ENCODE measurements around the gene OR4D9. TPM values are rescaled to one million over a fixed set of nuclear protein-coding genes. Genes with fewer than 3 reads are reported as not detected.

Gene OR4D9
- total RNA-seq = not detected in 2 replicates
- not detected for total RNA-seq (2013)
- not detected in 2 replicates for polyA plus RNA-seq
- not detected in 2 replicates for polyA minus RNA-seq

- ChIA-PET CTCF (no interaction called here), POLR2A (no interaction called here)
- peaks cover 2% of the 10 kb centered on the region for H3K4me1 Mint-ChIP-seq
- no peak within 1 kb of the TSS for H3K4me3 Mint-ChIP-seq
- Histone ChIP-seq H3K27ac (ENCODE audit: low read length in 2 of 2) (no peak within 1 kb of the TSS), H3K27me3 (replicated peaks in 1 of 4; ENCODE audit: control extremely low read depth in 1 of 4, control insufficient read depth in 3 of 4, insufficient read depth in 4 of 4, low read length in 3 of 4) (peaks cover 0 to 5% (median 0%) of the 10 kb centered on the region in 4 experiments), H3K9ac (ENCODE audit: low read length) (no peak within 1 kb of the TSS), H3K9me3 (ENCODE audit: control extremely low read depth in 1 of 3, control insufficient read depth in 2 of 3, insufficient read depth in 1 of 3, low read length in 2 of 3) (peaks cover 0 to 3% (median 0%) of the 10 kb centered on the region in 3 donors), H3K36me3 (replicated peaks in 1 of 2; ENCODE audit: control extremely low read depth in 1 of 2, control insufficient read depth in 1 of 2, extremely low read depth in 1 of 2, insufficient read depth in 2 of 2, low read length in 1 of 2) (no peaks in the 10 kb centered on the region), H2AFZ (ENCODE audit: insufficient read depth, low read depth, low read length, poor library complexity, severe bottlenecking) (no peak within 1 kb of the TSS), H4K20me1 (ENCODE audit: control insufficient read depth, insufficient read depth, low read length, poor library complexity, severe bottlenecking) (no peaks in the 10 kb centered on the region), H3K4me2 (replicated peaks; ENCODE audit: low read depth, low read length, poor library complexity, severe bottlenecking) (peak within 1 kb of the TSS; percentile 22), H3K4me1 (ENCODE audit: control insufficient read depth in 2 of 2, insufficient read depth in 2 of 2, low read length in 2 of 2) (peaks cover 3 to 5% of the 10 kb centered on the region in 2 donors), H3K79me2 (ENCODE audit: control insufficient read depth, insufficient read depth, low read length) (no peaks in the 10 kb centered on the region), H3K4me3 (ENCODE audit: control extremely low read depth in 1 of 5, extremely low read depth in 1 of 5, insufficient read depth in 1 of 5, low read depth in 2 of 5, low read length in 4 of 5) (no peak within 1 kb of the TSS)
- no peaks in the 10 kb centered on the region for H3K9me3 Mint-ChIP-seq (ENCODE audit: insufficient read depth)
- H3K27ac Mint-ChIP-seq = no peak within 1 kb of the TSS
- 0% methylated on average over 1 of the region's 2 CpGs for WGBS (ENCODE audit: insufficient coverage)
- TF ChIP-seq EZH2 (IDR thresholded peaks at IDR 0.05; ENCODE audit: borderline replicate concordance, insufficient read depth, low read depth, low read length, poor library complexity, severe bottlenecking) (no peak), CTCF (IDR thresholded peaks at IDR 0.05) (no peak)
- DNase-seq (no peak), ATAC-seq (ENCODE audit: low read depth) (no peak)
- intact Hi-C loops (cut with micrococcal nuclease) = no loop called here
- peaks cover 14% of the 10 kb centered on the region for H3K27me3 Mint-ChIP-seq
These were observed at the start of gene OR4D9 for GRCh38 chr11:59510941-59511589. OR4D9 (plus strand) TSS chr11:59511539; CDS start chr11:59514913, 3,374 bp downstream.

GRCh38 chr11:59463190-59463641 is 48.1 kb upstream of the OR4D9 start:
- H3K27ac ChIP-seq (ENCODE audit: low read length in 2 of 2) = no peak overlapping the region
- H3K9ac ChIP-seq (ENCODE audit: low read length) = no peak overlapping the region
- H3K9me3 Mint-ChIP-seq (ENCODE audit: insufficient read depth) = no peaks in the 10 kb centered on the region
- H3K9me3 ChIP-seq (ENCODE audit: control extremely low read depth in 1 of 3, control insufficient read depth in 2 of 3, insufficient read depth in 1 of 3, low read length in 2 of 3) = no peaks in the 10 kb centered on the region
- H3K4me1 ChIP-seq (ENCODE audit: control insufficient read depth in 2 of 2, insufficient read depth in 2 of 2, low read length in 2 of 2) = no peaks in the 10 kb centered on the region
- H4K20me1 ChIP-seq (ENCODE audit: control insufficient read depth, insufficient read depth, low read length, poor library complexity, severe bottlenecking) = no peaks in the 10 kb centered on the region
- no peak for ATAC-seq (ENCODE audit: low read depth)
- DNase-seq = no peak
- 85% methylated on average over 4 of the region's 5 CpGs for WGBS (ENCODE audit: insufficient coverage)
- H2AFZ ChIP-seq (ENCODE audit: insufficient read depth, low read depth, low read length, poor library complexity, severe bottlenecking) = no peak overlapping the region
- peaks cover 0 to 4% (median 0%) of the 10 kb centered on the region in 4 experiments for H3K27me3 ChIP-seq (replicated peaks in 1 of 4; ENCODE audit: control extremely low read depth in 1 of 4, control insufficient read depth in 3 of 4, insufficient read depth in 4 of 4, low read length in 3 of 4)
- no peak overlapping the region for H3K4me3 ChIP-seq (ENCODE audit: control extremely low read depth in 1 of 5, extremely low read depth in 1 of 5, insufficient read depth in 1 of 5, low read depth in 2 of 5, low read length in 4 of 5)
- POLR2A ChIA-PET = no interaction called here
- CTCF ChIA-PET = no interaction called here
- no peak overlapping the region for H3K4me3 Mint-ChIP-seq
- no peaks in the 10 kb centered on the region for H3K36me3 ChIP-seq (replicated peaks in 1 of 2; ENCODE audit: control extremely low read depth in 1 of 2, control insufficient read depth in 1 of 2, extremely low read depth in 1 of 2, insufficient read depth in 2 of 2, low read length in 1 of 2)
- H3K4me1 Mint-ChIP-seq = no peaks in the 10 kb centered on the region
- no peaks in the 10 kb centered on the region for H3K79me2 ChIP-seq (ENCODE audit: control insufficient read depth, insufficient read depth, low read length)
- intact Hi-C loops (cut with micrococcal nuclease) = no loop called here
- H3K27ac Mint-ChIP-seq = no peak overlapping the region
- TF ChIP-seq CTCF (IDR thresholded peaks at IDR 0.05) = no peak
- no peak for TF ChIP-seq EZH2 (IDR thresholded peaks at IDR 0.05; ENCODE audit: borderline replicate concordance, insufficient read depth, low read depth, low read length, poor library complexity, severe bottlenecking)
- peaks cover 37% of the 10 kb centered on the region for H3K27me3 Mint-ChIP-seq
- no peak overlapping the region for H3K4me2 ChIP-seq (replicated peaks; ENCODE audit: low read depth, low read length, poor library complexity, severe bottlenecking)

Measured in B cell (primary cell).